ENCODE measurements around the gene CD109.
"Not testable (repeated sequence)": the region's sequence is repeated elsewhere in the genome, so short reads cannot be mapped to it uniquely, and the experiment has no call there.

DNA sequence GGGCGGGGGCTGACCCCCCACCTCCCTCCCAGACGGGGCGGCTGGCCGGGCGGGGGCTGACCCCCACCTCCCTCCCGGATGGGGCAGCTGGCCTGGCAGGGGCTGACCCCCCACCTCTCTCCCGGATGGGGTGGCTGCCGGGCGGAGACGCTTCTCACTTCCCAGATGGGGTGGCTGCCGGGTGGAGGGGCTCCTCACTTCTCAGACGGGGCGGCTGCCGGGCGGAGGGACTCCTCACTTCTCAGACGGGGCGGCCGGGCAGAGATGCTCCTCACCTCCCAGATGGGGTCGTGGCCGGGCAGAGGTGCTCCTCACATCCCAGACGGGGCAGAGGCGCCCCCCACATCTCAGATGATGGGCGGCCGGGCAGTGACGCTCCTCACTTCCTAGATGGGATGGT is 155.0 kb downstream of the CD109 start:
- TF ChIP-seq, protein P1, sequence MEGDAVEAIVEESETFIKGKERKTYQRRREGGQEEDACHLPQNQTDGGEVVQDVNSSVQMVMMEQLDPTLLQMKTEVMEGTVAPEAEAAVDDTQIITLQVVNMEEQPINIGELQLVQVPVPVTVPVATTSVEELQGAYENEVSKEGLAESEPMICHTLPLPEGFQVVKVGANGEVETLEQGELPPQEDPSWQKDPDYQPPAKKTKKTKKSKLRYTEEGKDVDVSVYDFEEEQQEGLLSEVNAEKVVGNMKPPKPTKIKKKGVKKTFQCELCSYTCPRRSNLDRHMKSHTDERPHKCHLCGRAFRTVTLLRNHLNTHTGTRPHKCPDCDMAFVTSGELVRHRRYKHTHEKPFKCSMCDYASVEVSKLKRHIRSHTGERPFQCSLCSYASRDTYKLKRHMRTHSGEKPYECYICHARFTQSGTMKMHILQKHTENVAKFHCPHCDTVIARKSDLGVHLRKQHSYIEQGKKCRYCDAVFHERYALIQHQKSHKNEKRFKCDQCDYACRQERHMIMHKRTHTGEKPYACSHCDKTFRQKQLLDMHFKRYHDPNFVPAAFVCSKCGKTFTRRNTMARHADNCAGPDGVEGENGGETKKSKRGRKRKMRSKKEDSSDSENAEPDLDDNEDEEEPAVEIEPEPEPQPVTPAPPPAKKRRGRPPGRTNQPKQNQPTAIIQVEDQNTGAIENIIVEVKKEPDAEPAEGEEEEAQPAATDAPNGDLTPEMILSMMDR (conservative IDR thresholded peaks at IDR 0.05; ENCODE audit: low read depth, low read length) = not testable (repeated sequence)
- TF ChIP-seq POLR2A, CHD1 (IDR thresholded peaks at IDR 0.05; ENCODE audit: low read depth, low read length): not testable (repeated sequence)
- TF ChIP-seq, protein P2, sequence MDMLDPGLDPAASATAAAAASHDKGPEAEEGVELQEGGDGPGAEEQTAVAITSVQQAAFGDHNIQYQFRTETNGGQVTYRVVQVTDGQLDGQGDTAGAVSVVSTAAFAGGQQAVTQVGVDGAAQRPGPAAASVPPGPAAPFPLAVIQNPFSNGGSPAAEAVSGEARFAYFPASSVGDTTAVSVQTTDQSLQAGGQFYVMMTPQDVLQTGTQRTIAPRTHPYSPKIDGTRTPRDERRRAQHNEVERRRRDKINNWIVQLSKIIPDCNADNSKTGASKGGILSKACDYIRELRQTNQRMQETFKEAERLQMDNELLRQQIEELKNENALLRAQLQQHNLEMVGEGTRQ (IDR thresholded peaks at IDR 0.05; ENCODE audit: low read depth, low read length) = not testable (repeated sequence)

All from IMR-90 (cell line).